Adrenal gland (tissue), 12 donors: Measurements from ENCODE around the gene ELF2. TPM values are rescaled to one million over a fixed set of nuclear protein-coding genes. Genes with fewer than 3 reads are reported as not detected.
"Not testable (repeated sequence)": the region's sequence is repeated elsewhere in the genome, so short reads cannot be mapped to it uniquely, and the experiment has no call there.

Source experiments
- DNase-seq, 7 donors: peaks; one replicate each; pipeline ENCODE4 v3.0.0-alpha.2; 2019 to 2020
- H3K27ac ChIP-seq, 5 donors: fragments of 200-600 bp; sonication (generic) in 4 of 5; 1 replicate in 3 of 5; 2 replicates in 2 of 5; pipeline versions ENCODE4 v1.5.1 to v1.8.0; 2016 to 2020; ENCODE audit warnings: mild to moderate bottlenecking in 1 of 5
- H3K27me3 ChIP-seq: fragments of 200-600 bp; 2 replicates; pipeline ENCODE4 v1.8.0; 2021
- H3K36me3 ChIP-seq, 2 donors: fragments of 200-600 bp; replicated peaks in 1 of 2; 1 replicate in 1 of 2; 2 replicates in 1 of 2; pipeline versions ENCODE4 v1.5.1 to v1.8.0; 2018 to 2022
- H3K4me1 ChIP-seq, 2 donors: fragments of 200-600 bp; replicated peaks in 1 of 2; 1 replicate in 1 of 2; 2 replicates in 1 of 2; pipeline versions ENCODE4 v1.5.1 to v1.8.0; 2018 to 2021
- H3K4me3 ChIP-seq, 4 donors: fragments of 200-600 bp; sonication (generic) in 3 of 4; one replicate each; pipeline ENCODE4 v1.5.1; 2016 to 2018
- H3K9me3 ChIP-seq, 3 donors: fragments of 200-600 bp; sonication (generic) in 1 of 3; replicated peaks in 1 of 3; 1 replicate in 2 of 3; 2 replicates in 1 of 3; pipeline versions ENCODE4 v1.5.1 to v1.8.0; 2016 to 2021
- CTCF ChIP-seq, 6 experiments: fragments of 450-650 bp in 4 of 6; fragments of 200-600 bp in 2 of 6; sonication (generic) in 1 of 6; IDR thresholded peaks; 1 replicate in 5 of 6; 2 replicates in 1 of 6; pipeline versions ENCODE4 v1.5.1 to v1.8.0; 2016 to 2021; ENCODE audit warnings: antibody characterized with exemption in 6 of 6, mild to moderate bottlenecking in 2 of 6, moderate library complexity in 1 of 6
- POLR2A ChIP-seq, 2 donors: fragments of 450-650 bp; IDR thresholded peaks; one replicate each; pipeline ENCODE4 v1.6.1; 2017; ENCODE audit warnings: antibody characterized with exemption in 2 of 2, mild to moderate bottlenecking in 2 of 2, moderate library complexity in 1 of 2
- WGBS, 4 donors: extraction: QIAGEN DNeasy Blood & Tissue Kit in 2 of 4; methylation state at CpG; one replicate each; pipeline versions ENCODE4 v1.1.5 to v1.1.7; 2013 to 2017; 5-methylcytosine and 5-hydroxymethylcytosine counted together
- intact Hi-C, 2 donors: fragments of 100-400 bp; cut with DNase I; formaldehyde crosslinking; loops; one replicate each; pipeline versions ENCODE4 v1.14.1 to v1.15.0; 2022 to 2023
- polyA plus RNA-seq, 3 donors: library from polyadenylated mRNA; stranded (reverse); fragments of 200-250 nt in 2 of 3; fragments of 350-450 nt in 1 of 3; fragmentation: Illumina TruSeq in 1 of 3; extraction: RNeasy Lipid Tissue Mini Kit (QIAGEN cat#74804) in 1 of 3; gene quantifications; one replicate each; pipeline ENCODE4 v1.2.3, GENCODE V29; 2013 to 2014
- total RNA-seq, 9 donors: library from RNA; depleted of rRNA in 4 of 9; stranded (reverse); fragments of >200 nt in 4 of 9; fragments of 120-200 nt in 1 of 9; fragmentation: NEBNext Ultra II Directional in 1 of 9; extraction: Animal tissue kit (Norgen Biotek cat#: 25700) in 1 of 9; gene quantifications; one replicate each; pipeline versions ENCODE4 v1.1.0 to v1.2.4, GENCODE V29; 2013 to 2023
- donor health status: healthy with polysubstance abuse.
- donor health status: Bipolar disorder and iron deficiency.
- donor health status: DM: yes; HTN: yes; CAD: no.
- donor health status: DM: no; HTN: no; CAD: no.
- donor health status: DM: no; HTN: no; CAD: no.
- donor health status: DM: yes; HTN: yes; CAD: no.

Gene ELF2
- total and polyA plus RNA-seq, 12 donors: 14.0 to 54.4 (median 26.6) TPM

GRCh38 chr4:139221687-139222086 lies 44.7 kb upstream of the ELF2 start:
- H3K4me3 ChIP-seq: no peak overlapping the region
- intact Hi-C loops: no loop called here
- WGBS, 4 donors: 85 to 89% (median 89%) methylated on average over 5 of the region's 5 CpGs

DNA sequence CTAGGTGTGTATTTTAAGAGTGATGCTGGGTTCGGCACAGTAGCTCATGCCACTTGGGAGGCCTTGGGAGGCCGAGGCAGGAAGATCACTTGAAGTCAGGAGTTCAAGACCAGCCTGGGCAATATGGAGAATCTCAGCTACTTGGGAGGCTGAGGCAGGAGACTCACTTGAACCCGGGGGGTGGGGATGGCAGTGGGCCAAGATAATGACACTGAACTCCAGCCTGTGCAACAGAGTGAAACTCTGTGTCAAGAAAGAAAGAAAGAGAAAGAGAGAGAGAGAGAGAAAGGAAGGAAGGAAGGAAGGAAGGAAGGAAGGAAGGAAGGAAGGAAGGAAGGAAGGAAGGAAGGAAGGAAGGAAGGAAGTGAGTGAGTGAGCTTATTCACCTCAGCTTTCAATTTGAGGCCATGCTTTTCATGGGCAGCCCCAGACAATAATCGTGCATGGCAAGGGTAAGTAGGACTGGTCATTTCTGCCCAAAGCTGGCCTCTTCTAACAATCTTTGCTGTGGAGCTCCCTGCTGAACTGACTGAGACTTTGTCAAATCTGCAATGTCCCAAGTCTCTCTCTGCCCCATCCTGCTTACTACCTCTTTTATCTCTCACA lies 42.5 kb upstream of the ELF2 start:
- Histone ChIP-seq H3K4me3 (no peak overlapping the region), H3K4me1 (peaks cover 0 to 1% of the 10 kb centered on the region in 2 donors), H3K27ac (no peak overlapping the region), H3K36me3 (no peaks in the 10 kb centered on the region), H3K27me3 (no peaks in the 10 kb centered on the region), H3K9me3 (no peaks in the 10 kb centered on the region)
- 81 to 93% (median 87%) methylated on average over 3 to 4 of the region's 4 CpGs for WGBS, 4 donors
- peak in 1 of 7 donors; percentile 45 for DNase-seq
- TF ChIP-seq POLR2A (IDR thresholded peaks at IDR 0.05) (no peak), CTCF (IDR thresholded peaks at IDR 0.05) (no peak)
- intact Hi-C loops: no loop called here

More at GRCh38 chr4:139221687-139222086, 44.7 kb upstream of the ELF2 start:
- no peak for TF ChIP-seq POLR2A (IDR thresholded peaks at IDR 0.05)
- TF ChIP-seq CTCF (IDR thresholded peaks at IDR 0.05): no peak
- DNase-seq: no peak
- Histone ChIP-seq H3K36me3 (no peaks in the 10 kb centered on the region), H3K9me3 (no peaks in the 10 kb centered on the region), H3K27me3 (no peaks in the 10 kb centered on the region), H3K27ac (no peak overlapping the region), H3K4me1 (no peaks in the 10 kb centered on the region)

DNA sequence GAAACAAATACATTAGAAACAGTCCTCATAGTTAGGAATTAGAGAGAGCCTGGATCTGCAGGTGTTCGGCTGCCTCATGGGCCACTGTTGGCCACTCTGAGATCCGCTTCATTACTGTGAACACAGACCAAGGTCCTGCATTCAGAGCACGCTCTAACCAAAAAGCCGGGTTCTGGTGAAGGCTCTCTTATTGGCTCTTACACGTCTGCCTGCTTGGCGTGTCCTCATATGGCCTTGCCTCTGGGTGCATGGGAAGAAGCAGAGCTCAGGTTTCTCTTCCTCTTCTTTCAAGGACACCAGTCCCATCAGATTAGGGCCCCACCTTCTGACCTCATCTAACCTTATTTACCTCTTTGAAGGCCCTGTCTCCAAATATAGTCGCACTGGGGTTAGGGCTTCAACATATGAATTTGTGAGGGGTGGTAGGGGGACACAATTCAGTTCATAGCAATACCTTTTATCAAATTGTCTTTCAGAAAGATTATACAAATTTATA lies 37.1 kb upstream of the ELF2 start:
- WGBS, 4 donors: 26 to 30% (median 29%) methylated on average over 7 of the region's 7 CpGs
- intact Hi-C loops: no loop called here
- Histone ChIP-seq H3K36me3 (no peaks in the 10 kb centered on the region), H3K4me3 (no peak overlapping the region), H3K27ac (peak overlapping the region in 4 of 5 donors; percentile 20 to 44 (median 30)), H3K9me3 (no peaks in the 10 kb centered on the region), H3K4me1 (peaks cover 0 to 9% of the 10 kb centered on the region in 2 donors), H3K27me3 (no peaks in the 10 kb centered on the region)
- DNase-seq: peak; percentile 49 to 94 (median 87)
- peak in 1 of 2 donors; percentile 37 for TF ChIP-seq POLR2A (IDR thresholded peaks at IDR 0.05)
- TF ChIP-seq CTCF (IDR thresholded peaks at IDR 0.05): no peak

GRCh38 chr4:139213633-139214032 lies 36.6 kb upstream of the ELF2 start:
- Histone ChIP-seq H3K4me1 (peaks cover 0 to 13% of the 10 kb centered on the region in 2 donors), H3K27ac (peak overlapping the region in 3 of 5 donors; percentile 23 to 63 (median 38))
- DNase-seq, intact Hi-C loops, H3K36me3 ChIP-seq, H3K27me3 ChIP-seq, H3K4me3 ChIP-seq, H3K9me3 ChIP-seq: not testable (repeated sequence)
- 80 to 89% (median 81%) methylated on average over 9 to 10 of the region's 10 CpGs for whole genome bisulfite sequencing, 4 donors

DNA sequence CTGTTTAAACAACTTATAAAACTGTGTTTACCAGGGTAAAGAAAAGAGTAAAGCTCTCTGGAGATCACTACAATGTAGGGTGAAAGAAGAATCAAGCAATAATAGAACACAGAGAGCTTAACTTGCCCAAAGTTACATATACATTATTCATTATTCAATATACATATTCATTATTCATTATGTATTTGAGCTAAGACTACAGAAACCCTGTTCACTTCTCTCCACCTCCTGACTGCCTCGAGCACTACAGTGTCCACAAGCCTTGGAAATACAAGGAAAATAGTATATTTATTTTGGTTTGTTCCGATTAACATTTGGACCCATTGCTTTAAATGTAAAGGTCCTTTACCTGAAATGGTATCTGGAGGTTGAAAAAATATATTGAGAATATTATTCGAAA lies 35.9 kb upstream of the ELF2 start:
- Histone ChIP-seq H3K4me1 (peaks cover 3 to 20% of the 10 kb centered on the region in 2 donors), H3K4me3 (no peak overlapping the region), H3K27me3 (no peaks in the 10 kb centered on the region), H3K9me3 (no peaks in the 10 kb centered on the region), H3K36me3 (no peaks in the 10 kb centered on the region), H3K27ac (no peak overlapping the region)
- no peak for TF ChIP-seq POLR2A (IDR thresholded peaks at IDR 0.05)
- TF ChIP-seq CTCF (IDR thresholded peaks at IDR 0.05): no peak
- WGBS, 4 donors: 86 to 94% (median 91%) methylated on average over 3 of the region's 3 CpGs
- DNase-seq: no peak
- intact Hi-C loops: no loop called here
